ENCODE measurements around the gene KIF3A.

GRCh38 chr5:132687995-132688394 lies 49.4 kb downstream of the KIF3A start:
- TF ChIP-seq CTCF (IDR thresholded peaks at IDR 0.05) (no peak), EZH2 (IDR thresholded peaks at IDR 0.05) (no peak)
